Keratinocyte (primary cell): ENCODE results near the gene ATP2B2. TPM values are rescaled to one million over a fixed set of nuclear protein-coding genes. Genes with fewer than 3 reads are reported as not detected.

Source experiments
- DNase-seq: peaks from one replicate; pipeline ENCODE4 v3.0.0-alpha.2; 2011; ENCODE audit warnings: low read depth, missing footprints, low spot score
- FAIRE-seq: peaks from 2 replicates; lab custom pipeline; 2011; peaks lifted over from hg19 to GRCh38; lab: Jason Lieb, UNC
- H2AFZ ChIP-seq: 2 replicates; pipeline ENCODE4 v1.6.0; 2012; ENCODE audit warnings: low read length, control low read depth, inconsistent platforms; ENCODE audit not compliant: control insufficient read depth
- H3K27ac ChIP-seq: 2 replicates; pipeline ENCODE4 v1.5.1; 2011; ENCODE audit warnings: low read length; ENCODE audit not compliant: control insufficient read depth, insufficient read depth
- H3K27me3 ChIP-seq: 3 replicates; pipeline ENCODE4 v1.6.0; 2011; ENCODE audit warnings: low read length; ENCODE audit not compliant: control insufficient read depth, insufficient read depth; ENCODE audit errors: extremely low read depth
- H3K36me3 ChIP-seq, 2 experiments: 2 replicates in 1 of 2; 3 replicates in 1 of 2; pipeline ENCODE4 v1.5.1; 2011; ENCODE audit warnings: low read length in 2 of 2, mild to moderate bottlenecking in 1 of 2; ENCODE audit not compliant: control insufficient read depth in 2 of 2, insufficient read depth in 2 of 2; ENCODE audit errors: extremely low read depth in 1 of 2
- H3K4me1 ChIP-seq: 3 replicates; pipeline ENCODE4 v1.5.1; 2011; ENCODE audit warnings: low read length; ENCODE audit not compliant: control insufficient read depth, insufficient read depth; ENCODE audit errors: extremely low read depth
- H3K4me2 ChIP-seq: 3 replicates; pipeline ENCODE4 v1.6.0; 2011; ENCODE audit warnings: low read depth, low read length; ENCODE audit not compliant: control insufficient read depth, insufficient read depth; ENCODE audit errors: extremely low read depth
- H3K4me3 ChIP-seq, 3 experiments: fragments of 200-600 bp in 1 of 3; sonication (generic) in 1 of 3; 2 replicates in 2 of 3; 3 replicates in 1 of 3; pipeline ENCODE4 v1.5.1; 2011 to 2016; ENCODE audit warnings: low read length in 3 of 3, mild to moderate bottlenecking in 3 of 3, control low read depth in 2 of 3, inconsistent platforms in 1 of 3, low read depth in 1 of 3, mixed read lengths in 1 of 3, mixed run types in 1 of 3, moderate library complexity in 1 of 3; ENCODE audit not compliant: control insufficient read depth in 2 of 3, insufficient read depth in 2 of 3; ENCODE audit errors: extremely low read depth in 1 of 3
- H3K79me2 ChIP-seq: 2 replicates; pipeline ENCODE4 v1.6.0; 2012; ENCODE audit warnings: low read length; ENCODE audit not compliant: control insufficient read depth, insufficient read depth
- H3K9ac ChIP-seq: 3 replicates; pipeline ENCODE4 v1.6.0; 2011; ENCODE audit warnings: low read length; ENCODE audit not compliant: control insufficient read depth, insufficient read depth; ENCODE audit errors: extremely low read depth
- H3K9me1 ChIP-seq: 3 replicates; pipeline ENCODE4 v1.6.0; 2011; ENCODE audit warnings: low read length; ENCODE audit not compliant: control insufficient read depth, insufficient read depth; ENCODE audit errors: extremely low read depth
- H3K9me3 ChIP-seq: 2 replicates; pipeline ENCODE4 v1.5.1; 2012; ENCODE audit warnings: low read depth, low read length; ENCODE audit not compliant: control insufficient read depth
- H4K20me1 ChIP-seq: 3 replicates; pipeline ENCODE4 v1.6.0; 2011; ENCODE audit warnings: low read length; ENCODE audit not compliant: control insufficient read depth, insufficient read depth; ENCODE audit errors: extremely low read depth
- CTCF ChIP-seq, 3 experiments: IDR thresholded peaks in 1 of 3; conservative IDR thresholded peaks in 1 of 3; optimal IDR thresholded peaks in 1 of 3; 2 replicates in 2 of 3; 3 replicates in 1 of 3; pipeline versions ENCODE3 to v1.5.1; 2011; ENCODE audit warnings: low read length in 3 of 3, mild to moderate bottlenecking in 3 of 3, moderate library complexity in 2 of 3, control low read depth in 1 of 3, inconsistent platforms in 1 of 3; ENCODE audit not compliant: insufficient read depth in 2 of 3; ENCODE audit errors: extremely low read depth in 1 of 3
- EZH2 ChIP-seq: IDR thresholded peaks from one replicate; pipeline ENCODE4 v1.6.1; 2012; ENCODE audit warnings: inconsistent platforms, mild to moderate bottlenecking, low read length, moderate library complexity
- dilution Hi-C: fragments of 300-500 bp; cut with MboI; formaldehyde crosslinking; loops from one replicate; pipeline ENCODE4 v1.7.0; 2020; ENCODE audit warnings: low sequenced_read_pairs; ENCODE audit not compliant: extremely low pct_ligation_motif_present
- polyA plus RNA-seq, 5 experiments: library from polyadenylated mRNA; depleted of rRNA in 3 of 5; stranded (reverse) in 3 of 5; stranded (forward) in 1 of 5; unstranded in 1 of 5; fragments of >200 nt; gene quantifications; 1 replicate in 1 of 5; 2 replicates in 3 of 5; 3 replicates in 1 of 5; pipeline versions ENCODE4 v1.2.1 to v1.2.3, GENCODE V29; 2011 to 2012; ENCODE audit warnings: missing spikeins in 2 of 5, low read depth in 1 of 5, low replicate concordance in 1 of 5

Gene ATP2B2
- polyA plus RNA-seq, 1 donor (not counting 4 experiments of a cell fraction or from before 2014, with no cell fraction given), result not detected

GRCh38 chr3:10373686-10374261 is 131.6 kb downstream of the ATP2B2 start:
- H4K20me1 ChIP-seq, result no peaks in the 10 kb centered on the region
- H3K4me2 ChIP-seq, result no peak overlapping the region
- no peak overlapping the region for H3K27ac ChIP-seq
- H3K36me3 ChIP-seq, result no peaks in the 10 kb centered on the region
- H3K27me3 ChIP-seq, result peaks cover 42% of the 10 kb centered on the region
- no peak for FAIRE-seq
- no peak overlapping the region for H2AFZ ChIP-seq
- peaks cover 6% of the 10 kb centered on the region for H3K9me3 ChIP-seq
- DNase-seq, result no peak
- TF ChIP-seq CTCF (optimal IDR thresholded peaks at IDR 0.05 in 1 of 3, IDR thresholded peaks at IDR 0.05 in 1 of 3, conservative IDR thresholded peaks at IDR 0.05 in 1 of 3; ENCODE audit: extremely low read depth in 1 of 3, insufficient read depth in 2 of 3, low read length in 3 of 3) (no peak), EZH2 (no peak)
- H3K9ac ChIP-seq, result no peak overlapping the region
- H3K9me1 ChIP-seq, result no peaks in the 10 kb centered on the region
- H3K79me2 ChIP-seq, result no peaks in the 10 kb centered on the region
- no peak overlapping the region for H3K4me3 ChIP-seq
- no peaks in the 10 kb centered on the region for H3K4me1 ChIP-seq
- dilution Hi-C loops, result no loop called here

GRCh38 chr3:10371789-10372188 is 133.6 kb downstream of the ATP2B2 start:
- H3K36me3 ChIP-seq, result no peaks in the 10 kb centered on the region
- dilution Hi-C loops, result no loop called here
- no peak for TF ChIP-seq CTCF (optimal IDR thresholded peaks at IDR 0.05 in 1 of 3, IDR thresholded peaks at IDR 0.05 in 1 of 3, conservative IDR thresholded peaks at IDR 0.05 in 1 of 3; ENCODE audit: extremely low read depth in 1 of 3, insufficient read depth in 2 of 3, low read length in 3 of 3)
- no peak for TF ChIP-seq EZH2
- DNase-seq (no peak), FAIRE-seq (no peak)
- peaks cover 7% of the 10 kb centered on the region for H3K4me1 ChIP-seq
- no peak overlapping the region for H3K9ac ChIP-seq
- H2AFZ ChIP-seq, result no peak overlapping the region
- H3K4me3 ChIP-seq, result no peak overlapping the region
- peaks cover 6% of the 10 kb centered on the region for H3K9me3 ChIP-seq
- H3K4me2 ChIP-seq, result no peak overlapping the region
- H3K9me1 ChIP-seq, result peaks cover 2% of the 10 kb centered on the region
- H3K27ac ChIP-seq, result no peak overlapping the region
- H3K27me3 ChIP-seq, result peaks cover 37% of the 10 kb centered on the region
- no peaks in the 10 kb centered on the region for H4K20me1 ChIP-seq
- H3K79me2 ChIP-seq, result no peaks in the 10 kb centered on the region
